SH-SY5Y (cell line): Measurements from ENCODE around the gene LRFN2.

ENCODE experiments used
- GATA2 ChIP-seq: IDR thresholded peaks from 2 replicates; pipeline ENCODE4 v1.6.1; 2011; ENCODE audit warnings: mild to moderate bottlenecking, low read depth, low read length
- GATA3 ChIP-seq: IDR thresholded peaks from 2 replicates; pipeline ENCODE4 v1.6.1; 2011; ENCODE audit warnings: low read depth, mild to moderate bottlenecking, low read length, moderate library complexity

DNA sequence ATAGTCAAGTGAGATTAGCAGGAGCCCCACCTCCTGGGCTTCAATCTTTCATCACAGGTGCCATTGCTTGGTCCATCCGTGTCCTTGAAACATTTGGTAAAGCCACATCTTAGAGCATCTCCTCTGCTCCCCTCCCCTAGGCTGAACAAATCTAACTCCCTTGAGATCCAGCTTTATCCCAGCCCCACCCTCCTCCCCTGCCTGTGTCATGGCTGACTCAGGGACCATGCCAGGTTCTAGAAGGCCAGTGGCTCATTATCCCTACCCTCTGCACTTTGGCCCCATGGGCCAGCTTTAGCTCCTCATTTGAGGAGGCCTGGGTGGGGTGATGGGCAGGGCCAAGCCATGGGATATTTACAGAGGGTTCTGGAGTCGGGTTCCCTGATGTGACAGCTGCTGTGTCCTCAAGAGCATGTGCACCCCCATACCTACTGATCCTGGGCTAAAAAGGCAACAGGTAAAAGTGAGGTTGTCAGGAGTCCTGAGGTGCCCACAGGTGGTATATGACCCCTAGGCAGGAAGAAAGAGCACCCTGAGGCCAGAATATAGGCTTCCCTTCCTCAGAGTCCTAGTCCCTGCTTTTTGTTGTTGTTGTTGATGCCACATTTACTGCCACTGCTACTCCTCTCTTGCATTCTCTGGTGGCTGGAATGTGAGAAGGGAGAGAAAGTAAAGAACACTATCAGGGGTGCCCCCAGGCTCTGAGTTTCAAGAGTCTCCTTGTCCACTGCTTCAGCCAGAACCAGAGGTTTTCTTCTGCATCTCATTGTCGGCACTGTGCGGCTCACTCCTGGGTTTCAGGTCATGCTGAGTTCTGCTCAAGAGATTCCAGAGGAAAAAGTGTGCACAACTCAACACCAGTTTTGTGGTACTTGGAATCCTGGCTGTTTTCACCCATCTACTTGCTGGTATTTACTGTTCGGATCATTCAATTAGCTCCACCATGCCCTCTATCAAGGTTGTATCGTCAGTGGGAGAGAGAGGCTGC lies 228.4 kb downstream of the LRFN2 start:
- TF ChIP-seq GATA2 (no peak), GATA3 (no peak)
